CD4-positive, CD25-positive, alpha-beta regulatory T cell (primary cell): ENCODE results near the gene IL17RA. TPM values are rescaled to one million over a fixed set of nuclear protein-coding genes. Genes with fewer than 3 reads are reported as not detected.

Experiments
- ATAC-seq, 2 donors: fragments of 150-1000 bp; cut with Tn5 transposase; one replicate each; pipeline ENCODE4 v1.10.0; 2021; ENCODE audit warnings: low read depth in 2 of 2, moderate number of reproducible peaks in 2 of 2, moderate library complexity in 1 of 2
- DNase-seq, 3 donors: peaks; one replicate each; pipeline versions ENCODE4 v3.0.0 to v3.0.0-alpha.2; 2012 to 2022; ENCODE audit warnings: mixed read lengths in 1 of 3
- H3K27ac ChIP-seq: one replicate; pipeline ENCODE4 v1.7.0; 2013; ENCODE audit warnings: mild to moderate bottlenecking, low read length; ENCODE audit not compliant: insufficient read depth, poor library complexity, severe bottlenecking
- H3K27me3 ChIP-seq: one replicate; pipeline ENCODE4 v1.7.0; 2013; ENCODE audit warnings: low read length; ENCODE audit not compliant: control insufficient read depth, insufficient read depth
- H3K36me3 ChIP-seq: one replicate; pipeline ENCODE4 v1.7.0; 2013; ENCODE audit warnings: mild to moderate bottlenecking, low read length, moderate library complexity; ENCODE audit not compliant: control insufficient read depth, insufficient read depth
- H3K4me1 ChIP-seq: 2 replicates; pipeline ENCODE4 v1.7.0; 2013; ENCODE audit warnings: mild to moderate bottlenecking, low read length; ENCODE audit not compliant: insufficient read depth, control insufficient read depth, poor library complexity, severe bottlenecking
- H3K4me3 ChIP-seq: one replicate; pipeline ENCODE4 v1.7.0; 2013; ENCODE audit warnings: low read depth, mild to moderate bottlenecking, low read length, moderate library complexity
- H3K9me3 ChIP-seq, 2 experiments: 1 replicate in 1 of 2; 2 replicates in 1 of 2; pipeline ENCODE4 v1.7.0; 2013; ENCODE audit warnings: low read length in 2 of 2, mild to moderate bottlenecking in 1 of 2, moderate library complexity in 1 of 2; ENCODE audit not compliant: control insufficient read depth in 2 of 2
- H3K27ac Mint-ChIP-seq, 3 donors: one replicate each; pipeline ENCODE4 v1.8.0; 2020 to 2022; ENCODE audit warnings: mild to moderate bottlenecking in 3 of 3, mixed read lengths in 3 of 3, moderate library complexity in 2 of 3
- H3K27me3 Mint-ChIP-seq: one replicate; pipeline ENCODE4 v1.8.0; 2022; ENCODE audit warnings: mild to moderate bottlenecking, mixed read lengths
- H3K36me3 Mint-ChIP-seq: one replicate; pipeline ENCODE4 v1.8.0; 2020; ENCODE audit warnings: mixed read lengths
- H3K4me1 Mint-ChIP-seq, 4 donors: one replicate each; pipeline ENCODE4 v1.8.0; 2020 to 2022; ENCODE audit warnings: mixed read lengths in 4 of 4, mild to moderate bottlenecking in 1 of 4
- H3K4me3 Mint-ChIP-seq, 4 donors: one replicate each; pipeline ENCODE4 v1.8.0; 2020 to 2022; ENCODE audit warnings: mild to moderate bottlenecking in 4 of 4, mixed read lengths in 4 of 4, moderate library complexity in 3 of 4
- H3K9me3 Mint-ChIP-seq, 7 donors: one replicate each; pipeline ENCODE4 v1.8.0; 2020 to 2022; ENCODE audit warnings: mixed read lengths in 7 of 7, mild to moderate bottlenecking in 3 of 7, moderate library complexity in 2 of 7
- polyA plus RNA-seq, 4 donors: library from polyadenylated mRNA; unstranded; fragments of 300-500 nt; fragmentation: Illumina TruSeq; gene quantifications; one replicate each; pipeline ENCODE4 v1.2.3, GENCODE V29; 2021
- total RNA-seq: library from RNA; stranded (reverse); gene quantifications from one replicate; pipeline ENCODE4 v1.2.3, GENCODE V29; 2022

The IL17RA gene
- total and polyA plus RNA-seq, 5 donors from 2014 or later, result 21.7 to 48.2 (median 27.5) TPM

GRCh38 chr22:17056058-17056457, 28.7 kb upstream of the IL17RA start:
- Mint-ChIP-seq H3K9me3 (peaks cover 0 to under 1% (median 0%) of the 10 kb centered on the region in 7 donors), H3K27me3 (peaks cover 14% of the 10 kb centered on the region), H3K27ac (no peak overlapping the region), H3K36me3 (no peaks in the 10 kb centered on the region), H3K4me1 (peaks cover 0 to 2% (median 0%) of the 10 kb centered on the region in 4 donors), H3K4me3 (no peak overlapping the region)
- Histone ChIP-seq H3K27ac (no peak overlapping the region), H3K4me1 (no peaks in the 10 kb centered on the region), H3K4me3 (no peak overlapping the region), H3K36me3 (no peaks in the 10 kb centered on the region), H3K9me3 (no peaks in the 10 kb centered on the region), H3K27me3 (no peaks in the 10 kb centered on the region)
- DNase-seq (no peak), ATAC-seq (no peak)

GRCh38 chr22:17056807-17057206, 28.0 kb upstream of the IL17RA start:
- no peak overlapping the region for H3K4me3 Mint-ChIP-seq
- H3K4me1 Mint-ChIP-seq, result peaks cover 0 to 2% (median 0%) of the 10 kb centered on the region in 4 donors
- H3K27me3 Mint-ChIP-seq, result peaks cover 14% of the 10 kb centered on the region
- Histone ChIP-seq H3K27me3 (no peaks in the 10 kb centered on the region), H3K27ac (no peak overlapping the region), H3K9me3 (no peaks in the 10 kb centered on the region), H3K4me3 (no peak overlapping the region), H3K36me3 (no peaks in the 10 kb centered on the region), H3K4me1 (no peaks in the 10 kb centered on the region)
- DNase-seq (no peak), ATAC-seq (no peak)
- H3K9me3 Mint-ChIP-seq, result peaks cover 0 to 2% (median 0%) of the 10 kb centered on the region in 7 donors
- no peaks in the 10 kb centered on the region for H3K36me3 Mint-ChIP-seq
- H3K27ac Mint-ChIP-seq, result no peak overlapping the region

- Mint-ChIP-seq H3K4me3 (no peak overlapping the region), H3K27ac (no peak overlapping the region), H3K4me1 (peaks cover 0 to 4% (median 0%) of the 10 kb centered on the region in 4 donors), H3K27me3 (peaks cover 14% of the 10 kb centered on the region), H3K36me3 (no peaks in the 10 kb centered on the region), H3K9me3 (peaks cover 0 to 2% (median 0%) of the 10 kb centered on the region in 7 donors)
- Histone ChIP-seq H3K4me1 (no peaks in the 10 kb centered on the region), H3K27ac (no peak overlapping the region), H3K36me3 (no peaks in the 10 kb centered on the region), H3K9me3 (no peaks in the 10 kb centered on the region), H3K4me3 (no peak overlapping the region), H3K27me3 (no peaks in the 10 kb centered on the region)
- peak in 2 of 3 donors; percentile 30 to 47 for DNase-seq
- ATAC-seq, result peak in 1 of 2 donors; percentile 55
These were observed 26.6 kb upstream of the IL17RA start for GRCh38 chr22:17057959-17058814.

GRCh38 chr22:17060126-17060525, 24.7 kb upstream of the IL17RA start:
- Mint-ChIP-seq H3K27ac (no peak overlapping the region), H3K36me3 (no peaks in the 10 kb centered on the region), H3K4me1 (peaks cover 0 to 8% (median 0%) of the 10 kb centered on the region in 4 donors), H3K4me3 (peak overlapping the region in 1 of 4 donors; percentile 0), H3K9me3 (peaks cover 0 to 2% (median 0%) of the 10 kb centered on the region in 7 donors), H3K27me3 (peaks cover 22% of the 10 kb centered on the region)
- no peaks in the 10 kb centered on the region for H3K36me3 ChIP-seq
- DNase-seq (no peak), ATAC-seq (no peak)
- no peaks in the 10 kb centered on the region for H3K4me1 ChIP-seq
- no peaks in the 10 kb centered on the region for H3K27me3 ChIP-seq
- H3K4me3 ChIP-seq, result no peak overlapping the region
- H3K27ac ChIP-seq, result no peak overlapping the region
- no peaks in the 10 kb centered on the region for H3K9me3 ChIP-seq

- H3K36me3 Mint-ChIP-seq, result no peaks in the 10 kb centered on the region
- H3K27ac Mint-ChIP-seq, result no peak overlapping the region
- Histone ChIP-seq H3K4me1 (no peaks in the 10 kb centered on the region), H3K27me3 (no peaks in the 10 kb centered on the region), H3K4me3 (no peak overlapping the region), H3K27ac (no peak overlapping the region), H3K36me3 (no peaks in the 10 kb centered on the region), H3K9me3 (no peaks in the 10 kb centered on the region)
- H3K9me3 Mint-ChIP-seq, result peaks cover 0 to 2% (median 0%) of the 10 kb centered on the region in 7 donors
- ATAC-seq (no peak), DNase-seq (no peak)
- peaks cover 0 to 5% (median 0%) of the 10 kb centered on the region in 4 donors for H3K4me1 Mint-ChIP-seq
- peaks cover 23% of the 10 kb centered on the region for H3K27me3 Mint-ChIP-seq
- no peak overlapping the region for H3K4me3 Mint-ChIP-seq
These were observed 21.2 kb upstream of the IL17RA start for GRCh38 chr22:17063411-17064106.

GRCh38 chr22:17064498-17065100, 20.2 kb upstream of the IL17RA start:
- Histone ChIP-seq H3K9me3 (no peaks in the 10 kb centered on the region), H3K27me3 (no peaks in the 10 kb centered on the region), H3K36me3 (no peaks in the 10 kb centered on the region), H3K27ac (no peak overlapping the region), H3K4me3 (no peak overlapping the region), H3K4me1 (no peaks in the 10 kb centered on the region)
- H3K36me3 Mint-ChIP-seq, result no peaks in the 10 kb centered on the region
- peaks cover 0 to 2% (median 0%) of the 10 kb centered on the region in 7 donors for H3K9me3 Mint-ChIP-seq
- H3K27me3 Mint-ChIP-seq, result peaks cover 21% of the 10 kb centered on the region
- H3K27ac Mint-ChIP-seq, result no peak overlapping the region
- no peak overlapping the region for H3K4me3 Mint-ChIP-seq
- H3K4me1 Mint-ChIP-seq, result peaks cover 0 to 5% (median 0%) of the 10 kb centered on the region in 4 donors
- ATAC-seq (no peak), DNase-seq (no peak)

- DNase-seq, result no peak
- peaks cover 22% of the 10 kb centered on the region for H3K27me3 Mint-ChIP-seq
- H3K27ac Mint-ChIP-seq, result peak overlapping the region in 1 of 3 donors; percentile 48
These were observed 19.4 kb upstream of the IL17RA start for GRCh38 chr22:17065433-17065832.

More at GRCh38 chr22:17065433-17065832, 19.4 kb upstream of the IL17RA start:
- no peaks in the 10 kb centered on the region for H3K36me3 ChIP-seq
- no peak for ATAC-seq
- Mint-ChIP-seq H3K4me1 (peaks cover 0 to 5% (median 0%) of the 10 kb centered on the region in 4 donors), H3K4me3 (no peak overlapping the region), H3K9me3 (peaks cover 0 to 2% (median 0%) of the 10 kb centered on the region in 7 donors), H3K36me3 (no peaks in the 10 kb centered on the region)
- no peaks in the 10 kb centered on the region for H3K9me3 ChIP-seq
- H3K4me3 ChIP-seq, result no peak overlapping the region
- H3K4me1 ChIP-seq, result no peaks in the 10 kb centered on the region
- H3K27ac ChIP-seq, result no peak overlapping the region
- no peaks in the 10 kb centered on the region for H3K27me3 ChIP-seq
